ENCODE data around the gene C17orf58.
"Not testable (repeated sequence)": the region's sequence is repeated elsewhere in the genome, so short reads cannot be mapped to it uniquely, and the experiment has no call there.

C17orf58 gene

DNA sequence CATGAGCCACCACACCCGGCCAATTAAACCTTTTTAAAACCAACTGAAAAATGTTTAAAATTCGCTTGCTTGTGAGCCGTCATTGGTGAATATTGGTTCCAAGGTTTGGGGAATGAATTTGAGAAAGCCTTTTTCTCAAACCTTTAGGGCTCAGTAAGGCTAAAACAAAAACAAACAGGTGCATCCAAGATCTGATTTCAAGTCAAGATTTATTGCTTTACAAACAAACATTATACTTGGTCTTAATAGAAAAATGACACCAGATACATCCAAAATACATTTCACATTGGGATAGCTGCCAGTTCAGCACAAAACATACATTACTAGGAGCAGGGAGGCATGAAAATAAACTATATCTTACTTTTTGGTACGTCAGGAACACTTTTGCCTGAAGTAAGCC, 5.4 kb downstream of the C17orf58 start:
- Histone ChIP-seq H3K36me3 (no peaks in the 10 kb centered on the region), H3K4me1 (ENCODE audit: control insufficient read depth in 1 of 2, insufficient read depth in 1 of 2, low read depth in 1 of 2, low read length in 1 of 2) (peaks cover 23 to 24% of the 10 kb centered on the region in 2 experiments), H3K9me3 (no peaks in the 10 kb centered on the region), H3K27ac (no peak overlapping the region), H3K27me3 (peaks cover 20% of the 10 kb centered on the region), H3K4me3 (ENCODE audit: low read depth in 1 of 2, low read length in 1 of 2) (no peak overlapping the region)
- TF ChIP-seq, protein P1, sequence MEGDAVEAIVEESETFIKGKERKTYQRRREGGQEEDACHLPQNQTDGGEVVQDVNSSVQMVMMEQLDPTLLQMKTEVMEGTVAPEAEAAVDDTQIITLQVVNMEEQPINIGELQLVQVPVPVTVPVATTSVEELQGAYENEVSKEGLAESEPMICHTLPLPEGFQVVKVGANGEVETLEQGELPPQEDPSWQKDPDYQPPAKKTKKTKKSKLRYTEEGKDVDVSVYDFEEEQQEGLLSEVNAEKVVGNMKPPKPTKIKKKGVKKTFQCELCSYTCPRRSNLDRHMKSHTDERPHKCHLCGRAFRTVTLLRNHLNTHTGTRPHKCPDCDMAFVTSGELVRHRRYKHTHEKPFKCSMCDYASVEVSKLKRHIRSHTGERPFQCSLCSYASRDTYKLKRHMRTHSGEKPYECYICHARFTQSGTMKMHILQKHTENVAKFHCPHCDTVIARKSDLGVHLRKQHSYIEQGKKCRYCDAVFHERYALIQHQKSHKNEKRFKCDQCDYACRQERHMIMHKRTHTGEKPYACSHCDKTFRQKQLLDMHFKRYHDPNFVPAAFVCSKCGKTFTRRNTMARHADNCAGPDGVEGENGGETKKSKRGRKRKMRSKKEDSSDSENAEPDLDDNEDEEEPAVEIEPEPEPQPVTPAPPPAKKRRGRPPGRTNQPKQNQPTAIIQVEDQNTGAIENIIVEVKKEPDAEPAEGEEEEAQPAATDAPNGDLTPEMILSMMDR (IDR thresholded peaks at IDR 0.05) = no peak

DNA sequence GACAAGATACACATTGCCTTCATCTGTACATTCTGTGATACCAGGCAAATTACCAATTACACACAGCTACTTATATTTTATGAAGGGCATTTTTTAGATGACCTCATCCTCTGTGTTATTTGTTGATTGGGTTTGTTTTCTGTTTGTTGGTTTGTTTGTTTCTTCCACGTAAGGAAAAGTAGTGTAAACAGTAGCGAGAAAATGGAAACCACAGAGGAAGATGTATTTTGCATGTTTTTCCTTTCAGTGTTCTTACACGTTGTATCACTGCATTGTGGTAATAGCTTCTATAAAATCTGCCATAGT, 12.9 kb downstream of the C17orf58 start:
- Histone ChIP-seq H3K27me3 (no peaks in the 10 kb centered on the region), H3K36me3 (peaks cover 34% of the 10 kb centered on the region), H3K9me3 (no peaks in the 10 kb centered on the region), H3K27ac (no peak overlapping the region), H3K4me3 (ENCODE audit: low read depth in 1 of 2, low read length in 1 of 2) (no peak overlapping the region), H3K4me1 (ENCODE audit: control insufficient read depth in 1 of 2, insufficient read depth in 1 of 2, low read depth in 1 of 2, low read length in 1 of 2) (no peaks in the 10 kb centered on the region)
- TF ChIP-seq, protein P1 (IDR thresholded peaks at IDR 0.05) = no peak

DNA sequence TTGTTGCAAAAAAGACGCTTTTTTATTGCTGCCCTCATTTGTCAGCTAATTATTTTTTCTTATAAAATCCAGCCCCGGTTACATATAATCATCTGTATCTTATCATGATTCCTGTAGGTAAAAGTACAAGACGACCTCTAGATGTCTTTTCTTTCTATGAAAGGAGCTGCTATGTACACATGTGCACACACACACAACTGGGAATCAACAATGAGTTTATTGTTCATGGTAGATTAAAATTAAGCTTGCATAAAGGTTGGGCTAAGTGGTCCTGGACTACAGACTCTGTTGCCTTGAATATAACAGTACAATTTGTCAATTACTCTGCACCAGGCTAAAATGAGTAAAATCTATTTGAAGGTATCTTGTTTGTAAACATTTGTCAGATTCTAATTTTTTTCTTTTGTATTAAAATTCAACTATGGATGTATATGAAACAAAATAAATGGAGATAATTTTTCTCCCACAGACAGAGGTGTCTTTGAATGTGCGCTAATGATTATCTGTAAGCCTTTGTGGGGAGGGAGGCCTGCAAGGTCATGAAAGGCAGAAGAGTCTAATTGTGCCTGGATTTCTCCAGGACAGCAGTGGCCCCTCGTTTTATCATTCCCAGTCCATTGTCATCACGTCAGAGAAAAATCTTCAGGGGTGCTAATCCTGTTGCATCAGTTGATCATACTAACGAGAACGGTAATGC, 13.4 kb downstream of the C17orf58 start:
- Histone ChIP-seq H3K36me3 (peaks cover 36% of the 10 kb centered on the region), H3K4me1 (ENCODE audit: control insufficient read depth in 1 of 2, insufficient read depth in 1 of 2, low read depth in 1 of 2, low read length in 1 of 2) (no peaks in the 10 kb centered on the region), H3K9me3 (no peaks in the 10 kb centered on the region), H3K27ac (no peak overlapping the region), H3K27me3 (no peaks in the 10 kb centered on the region), H3K4me3 (ENCODE audit: low read depth in 1 of 2, low read length in 1 of 2) (no peak overlapping the region)
- TF ChIP-seq, protein P1 (IDR thresholded peaks at IDR 0.05) = no peak

DNA sequence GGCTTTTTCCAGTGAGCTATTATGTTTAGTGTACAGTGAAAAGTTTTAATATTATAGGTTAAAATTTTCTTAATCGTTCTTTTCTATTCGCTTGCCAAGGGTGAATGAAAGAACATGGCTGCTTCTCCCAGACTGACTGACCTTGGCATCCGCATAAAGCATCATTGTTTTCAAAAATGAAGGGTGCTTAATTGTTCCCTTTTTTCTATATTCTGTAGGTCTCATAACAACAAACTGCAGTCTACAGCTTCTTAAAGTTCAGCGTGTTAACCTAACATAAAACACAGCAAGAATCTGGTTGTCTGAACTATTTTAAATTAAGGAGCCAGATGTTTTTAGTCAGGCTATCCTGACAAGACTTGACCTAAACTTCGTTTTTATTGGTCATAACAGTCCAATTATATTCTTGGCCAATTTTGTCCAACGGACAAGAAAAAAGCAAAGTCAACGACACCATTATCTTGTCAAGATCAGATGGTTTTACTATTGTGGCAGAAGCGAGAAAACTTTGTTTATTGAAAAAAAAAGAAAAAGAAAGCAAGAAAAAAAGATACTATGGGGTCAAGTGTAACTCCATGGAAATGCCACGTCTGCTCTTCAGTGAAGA, 14.1 kb downstream of the C17orf58 start:
- H3K4me3 ChIP-seq (ENCODE audit: low read depth in 1 of 2, low read length in 1 of 2) = no peak overlapping the region
- H3K4me1 ChIP-seq (ENCODE audit: control insufficient read depth in 1 of 2, insufficient read depth in 1 of 2, low read depth in 1 of 2, low read length in 1 of 2) = no peaks in the 10 kb centered on the region
- H3K9me3 ChIP-seq = no peaks in the 10 kb centered on the region
- H3K36me3 ChIP-seq = peaks cover 39% of the 10 kb centered on the region
- no peaks in the 10 kb centered on the region for H3K27me3 ChIP-seq
- TF ChIP-seq, protein P1 (IDR thresholded peaks at IDR 0.05) = no peak
- no peak overlapping the region for H3K27ac ChIP-seq

DNA sequence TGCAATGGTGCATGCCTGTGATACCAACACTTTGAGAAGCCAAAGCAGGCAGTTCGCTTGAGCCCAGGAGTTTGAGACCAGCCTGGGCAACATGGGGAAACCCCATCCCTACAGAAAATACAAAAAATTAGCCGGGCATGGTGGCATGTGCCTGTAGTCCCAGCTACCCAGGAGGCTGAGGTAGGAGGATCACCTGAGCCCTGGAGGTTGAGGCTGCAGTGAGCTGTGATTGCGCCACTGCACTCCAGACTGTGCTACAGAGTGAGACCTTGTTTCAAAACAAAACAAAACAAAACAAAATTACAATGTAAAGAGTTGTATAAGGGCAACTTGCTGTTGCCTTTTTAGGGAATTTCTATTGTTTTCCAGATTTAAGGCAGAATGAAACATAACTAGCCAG, 15.4 kb downstream of the C17orf58 start:
- H3K27me3 ChIP-seq; H3K4me3 ChIP-seq (ENCODE audit: low read depth in 1 of 2, low read length in 1 of 2); H3K4me1 ChIP-seq (ENCODE audit: control insufficient read depth in 1 of 2, insufficient read depth in 1 of 2, low read depth in 1 of 2, low read length in 1 of 2); H3K9me3 ChIP-seq; H3K27ac ChIP-seq: not testable (repeated sequence)
- peaks cover 48% of the 10 kb centered on the region for H3K36me3 ChIP-seq

DNA sequence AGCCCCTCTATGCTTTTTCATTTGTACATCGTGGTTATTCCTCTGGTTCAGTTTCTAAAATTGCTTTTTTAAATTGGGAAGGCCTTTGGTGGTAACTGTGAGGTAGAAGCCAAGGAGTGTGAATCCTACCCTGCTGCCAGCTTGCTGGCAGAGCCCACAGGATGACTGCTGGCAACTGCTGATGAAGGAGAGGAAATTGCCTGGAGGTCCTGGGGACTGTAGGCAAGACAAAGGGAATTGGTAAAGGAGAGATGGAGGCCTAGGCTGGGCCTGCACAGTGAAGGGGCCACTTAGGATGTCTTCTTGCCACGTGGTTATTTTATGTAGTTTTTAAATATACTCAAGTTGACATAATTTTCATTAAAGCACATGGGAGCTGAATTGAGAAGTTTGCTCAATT, 15.8 kb downstream of the C17orf58 start:
- TF ChIP-seq, protein P1 (IDR thresholded peaks at IDR 0.05) = no peak
- H3K4me1 ChIP-seq (ENCODE audit: control insufficient read depth in 1 of 2, insufficient read depth in 1 of 2, low read depth in 1 of 2, low read length in 1 of 2) = no peaks in the 10 kb centered on the region
- H3K27me3 ChIP-seq = no peaks in the 10 kb centered on the region
- H3K9me3 ChIP-seq = no peaks in the 10 kb centered on the region
- no peak overlapping the region for H3K4me3 ChIP-seq (ENCODE audit: low read depth in 1 of 2, low read length in 1 of 2)
- H3K27ac ChIP-seq = no peak overlapping the region
- peaks cover 52% of the 10 kb centered on the region for H3K36me3 ChIP-seq

DNA sequence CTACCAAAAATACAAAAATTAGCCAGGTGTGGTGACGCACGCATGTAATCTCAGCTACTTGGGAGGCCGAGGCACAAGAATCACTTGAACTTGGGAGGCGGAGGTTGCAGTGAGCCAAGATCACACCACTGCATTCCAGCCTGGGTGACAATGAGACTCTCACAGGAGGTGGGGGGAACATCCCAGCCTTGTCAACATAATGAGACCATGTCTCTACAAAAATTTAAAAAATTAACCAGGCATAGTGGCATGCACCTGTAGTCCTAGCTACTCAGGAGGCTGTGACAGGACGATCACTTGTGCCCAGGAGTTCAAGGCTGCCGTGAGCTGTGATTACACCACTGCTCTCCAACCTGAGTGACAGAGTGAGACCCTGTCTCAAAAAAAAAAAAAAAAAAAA, 20.0 kb downstream of the C17orf58 start:
- H3K9me3 ChIP-seq; H3K27ac ChIP-seq; H3K27me3 ChIP-seq; H3K4me1 ChIP-seq (ENCODE audit: control insufficient read depth in 1 of 2, insufficient read depth in 1 of 2, low read depth in 1 of 2, low read length in 1 of 2); H3K4me3 ChIP-seq (ENCODE audit: low read depth in 1 of 2, low read length in 1 of 2): not testable (repeated sequence)
- peaks cover 82% of the 10 kb centered on the region for H3K36me3 ChIP-seq

Data from neutrophil (primary cell).